Muscle layer of duodenum (tissue), 2 donors: ENCODE data around the gene KIN.

Source experiments
- H3K27ac ChIP-seq: one replicate; pipeline ENCODE4 v1.7.0; 2013; ENCODE audit warnings: mild to moderate bottlenecking, low read length
- H3K27me3 ChIP-seq: one replicate; pipeline ENCODE4 v1.7.0; 2013; ENCODE audit warnings: low read depth, mild to moderate bottlenecking, control low read depth, low read length
- H3K36me3 ChIP-seq, 2 donors: one replicate each; pipeline ENCODE4 v1.7.0; 2013; ENCODE audit warnings: low read length in 2 of 2, control low read depth in 1 of 2, mild to moderate bottlenecking in 1 of 2; ENCODE audit not compliant: insufficient read depth in 2 of 2, control insufficient read depth in 1 of 2
- H3K4me1 ChIP-seq, 2 donors: one replicate each; pipeline ENCODE4 v1.7.0; 2013; ENCODE audit warnings: low read length in 2 of 2, mild to moderate bottlenecking in 2 of 2, control low read depth in 1 of 2, moderate library complexity in 1 of 2; ENCODE audit not compliant: insufficient read depth in 2 of 2, control insufficient read depth in 1 of 2
- H3K4me3 ChIP-seq, 2 donors: one replicate each; pipeline ENCODE4 v1.7.0; 2013; ENCODE audit warnings: low read length in 2 of 2, low read depth in 1 of 2, mild to moderate bottlenecking in 1 of 2
- H3K9me3 ChIP-seq, 2 donors: one replicate each; pipeline ENCODE4 v1.7.0; 2013; ENCODE audit warnings: low read length in 2 of 2, control low read depth in 1 of 2, mild to moderate bottlenecking in 1 of 2; ENCODE audit not compliant: control insufficient read depth in 1 of 2
- donor health status: healthy.

Gene KIN, protein sequence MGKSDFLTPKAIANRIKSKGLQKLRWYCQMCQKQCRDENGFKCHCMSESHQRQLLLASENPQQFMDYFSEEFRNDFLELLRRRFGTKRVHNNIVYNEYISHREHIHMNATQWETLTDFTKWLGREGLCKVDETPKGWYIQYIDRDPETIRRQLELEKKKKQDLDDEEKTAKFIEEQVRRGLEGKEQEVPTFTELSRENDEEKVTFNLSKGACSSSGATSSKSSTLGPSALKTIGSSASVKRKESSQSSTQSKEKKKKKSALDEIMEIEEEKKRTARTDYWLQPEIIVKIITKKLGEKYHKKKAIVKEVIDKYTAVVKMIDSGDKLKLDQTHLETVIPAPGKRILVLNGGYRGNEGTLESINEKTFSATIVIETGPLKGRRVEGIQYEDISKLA

DNA sequence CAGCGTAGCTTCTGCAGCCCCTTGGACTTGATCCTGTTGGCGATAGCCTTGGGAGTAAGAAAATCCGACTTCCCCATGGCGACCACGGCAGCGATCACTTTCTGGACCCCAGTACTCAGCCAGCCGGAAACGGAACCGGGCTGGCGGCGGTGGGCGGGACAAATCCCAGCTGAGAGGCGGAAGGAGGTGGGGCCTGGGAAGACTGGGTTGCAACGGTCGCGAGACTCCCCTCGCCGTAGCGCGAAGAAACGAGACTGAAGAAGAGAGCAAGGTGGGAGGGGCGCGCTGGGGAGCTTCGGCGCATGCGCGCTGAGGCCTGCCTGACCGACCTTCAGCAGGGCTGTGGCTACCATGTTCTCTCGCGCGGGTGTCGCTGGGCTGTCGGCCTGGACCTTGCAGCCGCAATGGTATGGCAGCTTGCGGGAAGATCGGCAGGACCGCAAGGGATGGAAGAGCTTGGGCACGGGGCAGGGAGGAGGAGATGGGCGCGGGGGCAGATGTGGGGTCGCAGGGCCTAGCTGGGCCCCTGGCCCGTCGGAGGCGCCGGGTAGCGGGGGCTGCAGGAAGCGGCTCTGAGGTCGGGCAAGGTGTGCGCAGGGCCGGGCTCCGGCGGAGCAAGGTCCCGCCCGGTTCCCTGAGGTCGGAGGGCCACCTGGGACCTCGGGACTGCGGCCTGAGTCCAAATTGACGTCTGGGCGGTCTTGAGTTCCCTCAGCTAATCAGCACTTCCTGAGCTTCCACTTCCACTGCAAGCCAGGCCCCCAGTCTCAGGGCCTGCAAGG lies at the start of gene KIN, which contains the start of gene ATP5F1C:
KIN (minus strand) TSS at position 137 of the 782 bp plus-strand sequence; CDS start at position 77, 60 bp downstream.
ATP5F1C (plus strand) TSS at position 321 of the 782 bp plus-strand sequence; CDS start at position 352, 31 bp downstream.
- Histone ChIP-seq H3K4me3 (peak within 1 kb of the TSS; percentile 87 to 97), H3K27me3 (no peaks in the 10 kb centered on the region), H3K36me3 (no peaks in the 10 kb centered on the region), H3K4me1 (peaks cover 7 to 46% of the 10 kb centered on the region in 2 donors), H3K27ac (peak within 1 kb of the TSS; percentile 86), H3K9me3 (no peaks in the 10 kb centered on the region)

GRCh38 chr10:7836571-7836970 lies 48.8 kb upstream of the KIN start:
- H3K36me3 ChIP-seq = peaks cover 0 to 6% of the 10 kb centered on the region in 2 donors
- H3K4me1 ChIP-seq = no peaks in the 10 kb centered on the region
- H3K4me3 ChIP-seq = no peak overlapping the region
- H3K27ac ChIP-seq = no peak overlapping the region
- H3K27me3 ChIP-seq = no peaks in the 10 kb centered on the region
- H3K9me3 ChIP-seq = no peaks in the 10 kb centered on the region

- no peaks in the 10 kb centered on the region for H3K4me1 ChIP-seq
- H3K36me3 ChIP-seq = peaks cover 0 to 5% of the 10 kb centered on the region in 2 donors
- H3K27me3 ChIP-seq = no peaks in the 10 kb centered on the region
- H3K9me3 ChIP-seq = no peaks in the 10 kb centered on the region
- no peak overlapping the region for H3K27ac ChIP-seq
- no peak overlapping the region for H3K4me3 ChIP-seq
Measured at GRCh38 chr10:7834262-7834661, 46.5 kb upstream of the KIN start.

- Histone ChIP-seq H3K36me3 (no peaks in the 10 kb centered on the region), H3K4me3 (no peak overlapping the region), H3K27ac (no peak overlapping the region), H3K4me1 (no peaks in the 10 kb centered on the region), H3K9me3 (no peaks in the 10 kb centered on the region), H3K27me3 (no peaks in the 10 kb centered on the region)
Measured at GRCh38 chr10:7833210-7833609, 45.4 kb upstream of the KIN start.

GRCh38 chr10:7832060-7832459 lies 44.3 kb upstream of the KIN start:
- no peaks in the 10 kb centered on the region for H3K4me1 ChIP-seq
- H3K27ac ChIP-seq = no peak overlapping the region
- H3K9me3 ChIP-seq = no peaks in the 10 kb centered on the region
- no peaks in the 10 kb centered on the region for H3K27me3 ChIP-seq
- no peak overlapping the region for H3K4me3 ChIP-seq
- no peaks in the 10 kb centered on the region for H3K36me3 ChIP-seq

DNA sequence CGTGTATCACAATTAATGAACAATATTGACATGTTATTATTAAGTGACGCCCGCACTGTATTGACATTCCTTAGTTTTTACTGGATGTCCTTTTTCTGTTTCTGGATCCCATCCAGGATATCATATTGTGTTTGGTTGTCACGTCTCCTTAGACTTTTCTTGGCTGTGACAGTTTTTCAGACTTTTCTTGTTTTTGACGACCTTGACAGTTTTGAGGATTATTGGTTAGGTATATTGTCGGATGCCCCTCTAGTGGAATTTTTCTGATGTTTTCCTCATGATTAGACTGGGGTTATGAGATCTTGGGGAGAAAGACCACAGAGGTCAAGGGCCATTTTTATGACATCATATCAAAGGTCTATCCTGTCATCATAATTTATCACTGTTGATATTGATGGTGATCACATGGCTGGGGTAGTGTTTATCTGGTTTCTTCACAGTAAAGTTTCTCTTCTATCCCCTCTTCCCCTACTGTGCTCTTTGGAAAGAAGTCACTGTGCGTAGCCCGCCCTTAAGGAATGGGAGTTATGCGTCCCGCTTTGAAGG lies 41.6 kb upstream of the KIN start:
- Histone ChIP-seq H3K27ac (no peak overlapping the region), H3K4me1 (no peaks in the 10 kb centered on the region), H3K36me3 (peaks cover 12 to 13% of the 10 kb centered on the region in 2 donors), H3K9me3 (no peaks in the 10 kb centered on the region), H3K27me3 (no peaks in the 10 kb centered on the region), H3K4me3 (no peak overlapping the region)

- no peak overlapping the region for H3K27ac ChIP-seq
Measured at GRCh38 chr10:7826971-7827370, 39.2 kb upstream of the KIN start.

GRCh38 chr10:7824251-7824650 lies 36.5 kb upstream of the KIN start:
- H3K36me3 ChIP-seq = peaks cover 14 to 15% of the 10 kb centered on the region in 2 donors
- H3K27ac ChIP-seq = no peak overlapping the region
- no peaks in the 10 kb centered on the region for H3K9me3 ChIP-seq
- H3K4me1 ChIP-seq = peaks cover 11 to 15% of the 10 kb centered on the region in 2 donors
- no peak overlapping the region for H3K4me3 ChIP-seq
- no peaks in the 10 kb centered on the region for H3K27me3 ChIP-seq

More at GRCh38 chr10:7826971-7827370, 39.2 kb upstream of the KIN start:
- H3K4me1 ChIP-seq = no peaks in the 10 kb centered on the region
- H3K27me3 ChIP-seq = no peaks in the 10 kb centered on the region
- peaks cover 14 to 15% of the 10 kb centered on the region in 2 donors for H3K36me3 ChIP-seq
- H3K4me3 ChIP-seq = no peak overlapping the region
- H3K9me3 ChIP-seq = no peaks in the 10 kb centered on the region

DNA sequence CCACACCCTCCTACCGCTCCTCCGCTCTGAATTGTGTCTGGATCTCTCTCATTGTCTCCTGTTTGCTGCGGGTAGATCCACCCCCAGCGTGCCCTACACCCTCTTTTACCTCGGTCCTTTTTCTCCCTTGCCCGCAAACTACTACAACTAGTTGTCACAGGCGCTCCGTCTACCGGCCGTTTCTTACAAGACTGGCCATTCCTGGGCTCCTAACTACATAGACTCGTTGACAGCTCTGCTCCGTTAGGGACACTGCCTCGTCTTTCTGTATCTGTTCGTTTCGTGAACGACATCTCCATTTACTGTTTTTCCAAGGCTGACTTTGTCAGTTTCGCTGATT lies 31.3 kb upstream of the KIN start:
- H3K27me3 ChIP-seq = no peaks in the 10 kb centered on the region
- H3K27ac ChIP-seq = peak overlapping the region; percentile 3
- no peaks in the 10 kb centered on the region for H3K9me3 ChIP-seq
- no peaks in the 10 kb centered on the region for H3K36me3 ChIP-seq
- peaks cover 12 to 16% of the 10 kb centered on the region in 2 donors for H3K4me1 ChIP-seq
- peak overlapping the region; percentile 95 to 100 for H3K4me3 ChIP-seq

DNA sequence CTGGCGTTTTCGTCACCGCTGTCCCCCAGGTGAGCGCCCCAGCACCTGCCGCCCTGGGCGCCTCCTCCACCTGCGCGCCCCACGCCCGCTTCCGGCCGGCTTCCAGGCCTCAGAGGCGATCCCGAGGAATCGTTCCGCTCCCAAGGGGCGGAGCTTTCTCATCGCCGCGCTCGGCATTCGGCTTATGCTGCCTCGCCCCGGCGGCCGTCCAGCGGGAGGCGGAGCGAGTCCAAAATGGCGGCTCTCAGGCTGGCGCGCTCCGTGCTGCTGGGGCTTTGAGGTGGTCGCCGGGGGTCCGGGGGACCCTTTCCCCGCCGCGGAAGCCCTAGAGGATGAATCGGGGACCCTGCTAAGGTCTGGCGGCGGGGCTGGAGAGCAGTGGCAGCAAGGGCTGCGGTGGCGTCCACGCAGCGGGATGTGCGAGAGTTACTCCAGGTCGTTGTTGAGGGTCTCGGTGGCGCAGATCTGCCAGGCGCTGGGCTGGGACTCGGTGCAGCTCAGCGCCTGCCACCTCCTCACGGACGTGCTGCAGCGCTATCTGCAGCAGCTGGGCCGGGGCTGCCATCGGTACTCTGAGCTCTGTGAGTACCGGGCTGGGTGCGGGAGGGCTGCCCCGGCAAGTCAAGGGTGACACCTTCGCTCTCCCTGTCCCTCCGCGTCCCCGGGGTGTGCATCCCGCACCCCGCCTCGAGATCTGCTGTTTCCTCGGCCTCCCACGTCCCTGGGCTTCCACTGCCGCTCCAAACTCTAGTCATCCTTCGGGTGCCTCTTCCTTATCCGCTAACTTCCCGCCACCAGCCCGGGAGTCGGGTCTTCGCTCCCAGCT lies 30.7 kb upstream of the KIN start, which contains the start of gene TAF3:
TAF3 (plus strand) TSS at position 211 of the 826 bp plus-strand sequence; CDS start at position 416, 205 bp downstream.
- H3K27me3 ChIP-seq = no peaks in the 10 kb centered on the region
- no peaks in the 10 kb centered on the region for H3K9me3 ChIP-seq
- H3K36me3 ChIP-seq = no peaks in the 10 kb centered on the region
- H3K4me1 ChIP-seq = peaks cover 12 to 16% of the 10 kb centered on the region in 2 donors
- peak within 1 kb of the TSS; percentile 95 to 100 for H3K4me3 ChIP-seq
- H3K27ac ChIP-seq = peak within 1 kb of the TSS; percentile 3
